ENCODE measurements around the gene ADAM12.
"Not testable (repeated sequence)": the region's sequence is repeated elsewhere in the genome, so short reads cannot be mapped to it uniquely, and the experiment has no call there.

Gene ADAM12

GRCh38 chr10:126402721-126403695, 14.7 kb upstream of the ADAM12 start:
- no peak for DNase-seq (ENCODE audit: low read depth)

DNA sequence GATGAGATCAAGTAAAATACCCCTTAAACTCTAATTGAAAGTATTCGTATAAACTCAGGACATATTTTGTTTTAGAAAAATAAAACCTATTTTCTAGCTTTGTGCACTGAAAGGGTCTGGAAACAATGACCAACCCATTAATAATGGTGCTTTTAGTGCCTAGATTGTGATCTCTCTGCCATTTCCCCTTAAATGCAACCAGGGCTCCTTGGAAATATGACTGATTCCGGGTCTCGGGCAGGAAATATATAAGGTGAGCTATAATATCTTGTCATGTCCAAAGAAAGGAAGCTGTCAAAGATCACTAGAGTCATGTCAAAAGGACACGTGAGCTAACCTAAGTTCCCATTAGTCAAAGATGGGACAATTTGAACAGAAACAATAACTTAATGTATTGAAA, 12.4 kb upstream of the ADAM12 start:
- DNase-seq (ENCODE audit: low read depth) = no peak

DNA sequence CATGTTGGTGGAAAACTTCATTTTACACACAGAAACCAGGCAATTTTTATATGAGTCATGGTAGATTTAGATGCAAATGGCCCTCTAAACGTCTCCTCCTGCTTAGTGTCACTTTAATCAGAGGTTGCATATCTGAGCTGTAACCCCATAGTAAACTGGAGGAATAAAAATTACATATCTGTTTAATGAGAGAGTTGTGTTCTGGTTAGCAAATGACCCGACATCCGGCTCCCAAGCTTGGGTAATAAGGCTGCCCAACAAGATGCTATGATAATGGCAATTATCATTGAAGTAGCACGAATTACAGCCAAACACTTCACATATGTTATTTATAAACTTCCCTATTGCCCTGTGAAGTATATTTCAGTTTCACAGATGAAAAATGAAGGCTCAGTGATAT, 10.6 kb upstream of the ADAM12 start:
- no peak for DNase-seq (ENCODE audit: low read depth)

GRCh38 chr10:126398383-126398743, 10.1 kb upstream of the ADAM12 start:
- DNase-seq (ENCODE audit: low read depth) = no peak

- peak; percentile 91 for DNase-seq (ENCODE audit: low read depth)
Observed at GRCh38 chr10:126397640-126398382, 9.5 kb upstream of the ADAM12 start.

GRCh38 chr10:126397156-126397555, 8.9 kb upstream of the ADAM12 start:
- DNase-seq (ENCODE audit: low read depth) = no peak

GRCh38 chr10:126394948-126395347, 6.7 kb upstream of the ADAM12 start:
- DNase-seq (ENCODE audit: low read depth) = no peak

- DNase-seq (ENCODE audit: low read depth) = no peak
Observed at GRCh38 chr10:126393076-126393475, 4.8 kb upstream of the ADAM12 start.

- no peak for DNase-seq (ENCODE audit: low read depth)
Observed at GRCh38 chr10:126392469-126392868, 4.2 kb upstream of the ADAM12 start.

DNA sequence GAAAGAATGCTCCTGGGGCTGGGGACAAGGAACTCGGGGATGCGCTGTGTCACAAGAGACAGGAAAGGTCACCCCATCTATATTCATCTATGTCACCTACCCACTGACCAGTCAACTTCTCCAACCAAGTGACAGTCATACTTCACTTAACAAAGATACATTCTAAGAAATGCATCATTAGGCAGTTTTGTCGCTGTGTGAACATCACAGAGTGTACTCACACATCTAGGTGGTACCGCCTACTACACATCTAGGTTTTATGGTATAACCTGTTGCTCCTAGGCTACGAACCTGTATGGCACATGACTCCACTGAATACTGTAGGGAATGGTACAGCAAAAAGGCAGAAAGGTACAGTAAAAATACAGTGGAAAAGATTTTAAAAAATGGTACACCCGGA, 3.8 kb upstream of the ADAM12 start:
- DNase-seq (ENCODE audit: low read depth) = no peak

DNA sequence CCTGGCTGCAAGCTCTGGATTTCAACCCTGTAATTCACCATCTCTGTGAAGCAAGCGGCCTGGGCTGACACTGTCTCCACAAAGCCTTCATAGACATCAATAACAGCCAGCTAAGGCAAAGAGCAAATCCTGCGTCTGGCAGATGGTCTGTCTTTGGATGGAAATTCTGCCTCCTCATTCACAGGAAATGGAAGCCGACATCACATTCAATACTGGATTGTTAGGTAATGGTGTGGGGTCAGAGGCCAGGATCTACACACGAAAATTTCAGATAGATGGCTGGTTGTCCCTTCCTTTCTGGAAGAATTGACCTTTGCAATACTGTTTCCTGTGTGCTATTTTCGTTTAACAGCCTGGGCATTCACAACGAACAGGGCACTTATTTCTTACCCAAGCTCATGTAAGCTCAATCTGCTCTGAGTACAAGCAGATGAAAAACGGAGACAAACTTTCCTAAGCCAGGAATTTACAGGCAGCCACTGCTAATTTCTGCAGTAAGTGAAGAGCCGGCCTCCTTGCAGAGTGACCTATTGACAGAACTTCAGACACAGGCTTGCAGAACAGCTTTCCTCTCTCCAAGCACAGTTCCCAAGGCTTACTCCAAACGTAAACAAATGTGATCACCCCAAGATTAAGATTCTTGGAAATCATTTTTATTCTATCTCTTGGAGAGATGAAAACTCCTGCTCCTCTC, 3.1 kb upstream of the ADAM12 start:
- DNase-seq (ENCODE audit: low read depth) = no peak

DNA sequence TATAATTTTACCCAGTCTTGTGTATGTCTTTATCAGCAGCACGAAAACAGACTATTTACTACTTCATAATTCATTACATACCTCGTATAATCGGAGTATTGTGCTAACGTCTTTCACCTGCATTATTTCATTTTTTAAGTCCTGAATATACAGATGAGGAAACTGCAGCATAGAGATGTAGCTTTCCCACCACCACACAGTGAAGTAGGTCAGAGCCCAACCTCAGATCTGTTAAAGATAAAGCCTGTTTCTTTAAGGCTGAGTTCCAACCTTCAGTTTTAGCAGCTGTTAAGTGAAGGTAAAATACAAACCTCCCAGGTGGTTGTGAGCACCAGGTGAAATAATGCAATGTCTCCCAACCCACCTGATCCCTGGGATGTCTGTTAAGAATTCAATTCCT, 2.0 kb upstream of the ADAM12 start:
- no peak for DNase-seq (ENCODE audit: low read depth)

- DNase-seq (ENCODE audit: low read depth) = no peak
Observed at GRCh38 chr10:126387041-126387921, 996 bp downstream of the ADAM12 start.

GRCh38 chr10:126384269-126384873, 3.9 kb downstream of the ADAM12 start:
- DNase-seq (ENCODE audit: low read depth) = peak; percentile 57

GRCh38 chr10:126380352-126381076, 7.8 kb downstream of the ADAM12 start:
- DNase-seq (ENCODE audit: low read depth) = no peak

DNA sequence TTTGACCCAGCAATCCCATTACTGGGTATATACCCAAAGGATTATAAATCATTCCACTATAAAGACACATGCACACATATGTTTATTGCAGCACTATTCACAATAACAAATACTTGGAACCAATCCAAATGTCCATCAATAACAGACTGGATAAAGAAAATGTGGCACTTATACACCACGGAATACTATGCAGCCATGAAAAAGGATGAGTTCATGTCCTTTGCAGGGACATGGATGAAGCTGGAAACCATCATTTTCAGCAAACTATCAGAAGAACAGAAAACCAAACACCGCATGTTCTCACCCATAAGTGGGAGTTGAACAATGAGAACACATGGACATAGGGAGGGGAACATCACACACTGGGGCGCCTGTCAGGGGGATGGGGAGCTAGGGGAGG, 9.1 kb downstream of the ADAM12 start:
- not testable (repeated sequence) for DNase-seq (ENCODE audit: low read depth)

GRCh38 chr10:126376956-126377355, 11.3 kb downstream of the ADAM12 start:
- DNase-seq (ENCODE audit: low read depth) = no peak

GRCh38 chr10:126375926-126376554, 12.2 kb downstream of the ADAM12 start:
- no peak for DNase-seq (ENCODE audit: low read depth)

DNA sequence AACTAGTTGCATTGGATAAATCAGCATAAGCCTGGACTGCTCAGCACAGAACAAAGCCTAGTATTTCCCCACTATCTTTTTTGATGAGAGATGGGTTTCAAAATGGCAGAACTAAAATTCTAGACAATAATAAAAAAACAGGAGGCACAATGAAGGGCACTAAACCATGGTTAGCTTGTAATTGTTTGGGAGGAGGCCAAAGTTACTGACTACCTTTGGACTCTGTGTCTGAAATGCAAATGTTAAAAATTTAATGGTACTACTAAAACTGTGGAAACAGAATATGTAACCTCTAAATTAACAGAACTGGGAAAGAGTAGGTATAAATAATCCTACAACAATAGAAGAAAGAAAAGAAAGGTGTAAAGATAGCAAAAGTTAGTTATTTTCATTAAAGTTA, 13.0 kb downstream of the ADAM12 start:
- no peak for DNase-seq (ENCODE audit: low read depth)

DNA sequence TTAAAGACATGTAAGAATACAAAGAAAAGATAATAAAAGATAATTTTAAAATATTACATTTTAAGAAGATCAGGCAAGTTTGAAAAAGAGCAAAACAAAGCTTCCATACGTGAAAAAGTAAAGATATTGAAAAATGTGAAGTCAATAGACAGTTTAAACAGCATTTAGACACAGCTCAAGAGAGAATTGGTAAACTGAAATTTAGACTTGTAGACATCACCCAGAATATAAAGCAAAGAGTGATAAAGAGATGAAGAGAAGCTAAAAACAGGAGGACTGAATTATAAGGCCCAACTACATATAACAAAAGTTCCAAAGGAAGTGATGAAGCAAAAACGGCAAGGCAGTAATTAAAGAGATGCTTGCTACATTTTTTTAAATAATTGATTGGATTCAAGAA, 13.8 kb downstream of the ADAM12 start:
- no peak for DNase-seq (ENCODE audit: low read depth)
